Natural killer cell (primary cell): ENCODE results near the gene PREX1. TPM values are rescaled to one million over a fixed set of nuclear protein-coding genes. Genes with fewer than 3 reads are reported as not detected.
"Not testable (repeated sequence)": the region's sequence is repeated elsewhere in the genome, so short reads cannot be mapped to it uniquely, and the experiment has no call there.

Source experiments
- ATAC-seq, 3 donors: fragments of 150-1000 bp in 2 of 3; fragments of 200-7000 bp in 1 of 3; cut with Tn5 transposase; 1 replicate in 1 of 3; 2 replicates in 2 of 3; pipeline ENCODE4 v1.10.0; 2021; ENCODE audit warnings: mild to moderate bottlenecking in 2 of 3, moderate library complexity in 2 of 3
- DNase-seq, 2 donors: peaks; one replicate each; pipeline versions ENCODE4 v3.0.0 to v3.0.0-alpha.2; 2013 to 2021; ENCODE audit warnings: mixed read lengths in 1 of 2
- H3K27ac ChIP-seq: one replicate; pipeline ENCODE4 v1.5.1; 2013; ENCODE audit warnings: mild to moderate bottlenecking, low read length
- H3K27me3 ChIP-seq: one replicate; pipeline ENCODE4 v1.6.1; 2013; ENCODE audit warnings: low read length; ENCODE audit not compliant: control insufficient read depth, insufficient read depth
- H3K36me3 ChIP-seq: one replicate; pipeline ENCODE4 v1.6.1; 2013; ENCODE audit warnings: low read length; ENCODE audit not compliant: control insufficient read depth, insufficient read depth
- H3K4me1 ChIP-seq: one replicate; pipeline ENCODE4 v1.6.1; 2013; ENCODE audit warnings: low read length; ENCODE audit not compliant: control insufficient read depth, insufficient read depth
- H3K4me3 ChIP-seq: one replicate; pipeline ENCODE4 v1.5.1; 2013; ENCODE audit warnings: low read length
- H3K9me3 ChIP-seq: one replicate; pipeline ENCODE4 v1.6.1; 2013; ENCODE audit warnings: low read length; ENCODE audit not compliant: control insufficient read depth, insufficient read depth
- H3K27ac Mint-ChIP-seq, 2 donors: one replicate each; pipeline ENCODE4 v1.8.0; 2022; ENCODE audit warnings: mild to moderate bottlenecking in 2 of 2, mixed read lengths in 2 of 2, moderate library complexity in 1 of 2
- H3K27me3 Mint-ChIP-seq, 2 donors: one replicate each; pipeline ENCODE4 v1.8.0; 2022; ENCODE audit warnings: low read depth in 2 of 2, mixed read lengths in 2 of 2
- H3K36me3 Mint-ChIP-seq: one replicate; pipeline ENCODE4 v1.8.0; 2022; ENCODE audit warnings: mixed read lengths
- H3K4me1 Mint-ChIP-seq, 2 donors: one replicate each; pipeline ENCODE4 v1.8.0; 2022; ENCODE audit warnings: mixed read lengths in 2 of 2
- H3K4me3 Mint-ChIP-seq: one replicate; pipeline ENCODE4 v1.8.0; 2022; ENCODE audit warnings: mild to moderate bottlenecking, moderate library complexity, mixed read lengths
- H3K9me3 Mint-ChIP-seq, 2 donors: one replicate each; pipeline ENCODE4 v1.8.0; 2022; ENCODE audit warnings: mixed read lengths in 2 of 2
- WGBS: methylation state at CpG from one replicate; pipeline ENCODE4 v1.1.7; 2013; ENCODE audit warnings: missing lambda C conversion rate; ENCODE audit not compliant: insufficient coverage; 5-methylcytosine and 5-hydroxymethylcytosine counted together
- intact Hi-C: fragments of 100-400 bp; cut with micrococcal nuclease; formaldehyde crosslinking; loops from one replicate; pipeline ENCODE4 v1.14.2; 2022
- total RNA-seq, 4 donors: library from RNA; stranded (reverse); fragments of 120-200 nt in 1 of 4; gene quantifications; one replicate each; pipeline versions ENCODE4 v1.2.3 to v1.2.4, GENCODE V29; 2013 to 2022
- TF ChIP-seq, protein P1 (sequence below): fragments of 200-600 bp; IDR thresholded peaks from one replicate; pipeline ENCODE4 v1.8.0; 2022; ENCODE audit warnings: antibody characterized with exemption

Gene PREX1
- total RNA-seq, 3 donors from 2014 or later (not counting 1 experiment from before 2014, with no cell fraction given): 382 to 392 (median 389) TPM

DNA sequence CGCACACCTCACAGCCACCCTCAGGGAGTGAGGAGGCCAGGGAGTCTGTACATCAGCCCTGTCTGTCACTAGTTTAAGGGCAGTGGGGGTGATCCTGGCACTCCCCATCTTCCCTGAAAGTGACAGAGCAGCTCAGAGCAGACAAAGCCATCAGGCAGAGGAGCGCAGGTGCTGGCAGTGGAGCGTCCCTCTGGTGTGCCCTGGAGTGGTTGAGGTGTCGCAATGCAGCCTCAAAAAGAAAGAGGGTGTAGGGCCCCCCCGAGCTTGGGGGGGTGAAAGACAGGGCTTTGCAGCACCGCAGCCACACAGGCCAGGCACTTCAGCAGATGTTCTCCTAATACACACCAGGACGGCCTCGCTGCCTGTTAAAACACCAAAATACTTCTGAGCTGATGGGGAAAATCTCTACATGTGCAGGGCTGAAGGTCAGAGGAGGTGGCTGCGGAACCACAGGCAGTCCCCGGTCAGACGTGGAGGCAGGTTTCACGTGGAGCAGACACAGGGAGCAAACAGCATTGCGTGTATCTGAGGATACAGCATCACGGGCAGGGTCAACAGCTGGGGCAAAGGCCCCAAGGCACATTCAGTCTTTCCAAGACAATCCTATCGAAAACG is 69.5 kb downstream of the PREX1 start:
- H3K27ac Mint-ChIP-seq: no peak overlapping the region
- H3K27me3 ChIP-seq: no peaks in the 10 kb centered on the region
- no peaks in the 10 kb centered on the region for H3K9me3 ChIP-seq
- intact Hi-C loops: loop anchor here (1.0 kb wide), 1 partner anchor 39 kb away; no protein-coding TSS in a partner anchor
- H3K9me3 Mint-ChIP-seq: no peaks in the 10 kb centered on the region
- no peak overlapping the region for H3K4me3 ChIP-seq
- WGBS: 31% methylated on average over 16 of the region's 16 CpGs
- no peaks in the 10 kb centered on the region for H3K36me3 Mint-ChIP-seq
- peak overlapping the region; percentile 87 for H3K27ac ChIP-seq
- ATAC-seq (peak; percentile 54 to 78 (median 74)), DNase-seq (peak; percentile 75 to 80)
- H3K4me1 Mint-ChIP-seq: peaks cover 95 to 99% of the 10 kb centered on the region in 2 donors
- peaks cover 91% of the 10 kb centered on the region for H3K4me1 ChIP-seq
- H3K4me3 Mint-ChIP-seq: peak overlapping the region; percentile 86
- H3K36me3 ChIP-seq: peaks cover 16% of the 10 kb centered on the region
- H3K27me3 Mint-ChIP-seq: no peaks in the 10 kb centered on the region
- TF ChIP-seq, protein P1, sequence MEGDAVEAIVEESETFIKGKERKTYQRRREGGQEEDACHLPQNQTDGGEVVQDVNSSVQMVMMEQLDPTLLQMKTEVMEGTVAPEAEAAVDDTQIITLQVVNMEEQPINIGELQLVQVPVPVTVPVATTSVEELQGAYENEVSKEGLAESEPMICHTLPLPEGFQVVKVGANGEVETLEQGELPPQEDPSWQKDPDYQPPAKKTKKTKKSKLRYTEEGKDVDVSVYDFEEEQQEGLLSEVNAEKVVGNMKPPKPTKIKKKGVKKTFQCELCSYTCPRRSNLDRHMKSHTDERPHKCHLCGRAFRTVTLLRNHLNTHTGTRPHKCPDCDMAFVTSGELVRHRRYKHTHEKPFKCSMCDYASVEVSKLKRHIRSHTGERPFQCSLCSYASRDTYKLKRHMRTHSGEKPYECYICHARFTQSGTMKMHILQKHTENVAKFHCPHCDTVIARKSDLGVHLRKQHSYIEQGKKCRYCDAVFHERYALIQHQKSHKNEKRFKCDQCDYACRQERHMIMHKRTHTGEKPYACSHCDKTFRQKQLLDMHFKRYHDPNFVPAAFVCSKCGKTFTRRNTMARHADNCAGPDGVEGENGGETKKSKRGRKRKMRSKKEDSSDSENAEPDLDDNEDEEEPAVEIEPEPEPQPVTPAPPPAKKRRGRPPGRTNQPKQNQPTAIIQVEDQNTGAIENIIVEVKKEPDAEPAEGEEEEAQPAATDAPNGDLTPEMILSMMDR: no peak

DNA sequence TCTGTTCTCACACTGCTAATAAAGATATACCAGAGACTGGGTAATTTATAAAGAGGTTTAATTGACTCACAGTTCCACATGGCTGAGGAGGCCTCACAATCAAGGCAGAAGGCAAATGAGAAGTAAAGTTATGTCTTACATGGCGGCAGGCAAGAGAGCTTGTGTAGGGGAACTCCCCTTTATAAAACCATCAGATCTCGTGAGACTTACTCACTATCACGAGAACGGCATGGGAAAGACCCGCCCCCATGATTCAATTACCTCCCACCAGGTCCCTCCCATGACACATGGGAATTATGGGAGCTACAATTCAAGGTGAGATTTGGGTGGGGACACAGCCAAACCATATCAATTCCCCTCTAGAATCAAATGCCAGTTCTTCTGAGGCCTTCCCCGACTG is 71.0 kb downstream of the PREX1 start:
- H3K27ac Mint-ChIP-seq, H3K9me3 Mint-ChIP-seq, intact Hi-C loops, H3K4me3 ChIP-seq, ATAC-seq, H3K27me3 Mint-ChIP-seq, H3K27me3 ChIP-seq, H3K9me3 ChIP-seq, H3K36me3 Mint-ChIP-seq, DNase-seq, H3K27ac ChIP-seq: not testable (repeated sequence)
- peak overlapping the region; percentile 86 for H3K4me3 Mint-ChIP-seq
- Histone ChIP-seq H3K4me1 (peaks cover 91% of the 10 kb centered on the region), H3K36me3 (peaks cover 16% of the 10 kb centered on the region)
- WGBS: 92% methylated on average over 1 of the region's 6 CpGs
- H3K4me1 Mint-ChIP-seq: peaks cover 95 to 100% of the 10 kb centered on the region in 2 donors

DNA sequence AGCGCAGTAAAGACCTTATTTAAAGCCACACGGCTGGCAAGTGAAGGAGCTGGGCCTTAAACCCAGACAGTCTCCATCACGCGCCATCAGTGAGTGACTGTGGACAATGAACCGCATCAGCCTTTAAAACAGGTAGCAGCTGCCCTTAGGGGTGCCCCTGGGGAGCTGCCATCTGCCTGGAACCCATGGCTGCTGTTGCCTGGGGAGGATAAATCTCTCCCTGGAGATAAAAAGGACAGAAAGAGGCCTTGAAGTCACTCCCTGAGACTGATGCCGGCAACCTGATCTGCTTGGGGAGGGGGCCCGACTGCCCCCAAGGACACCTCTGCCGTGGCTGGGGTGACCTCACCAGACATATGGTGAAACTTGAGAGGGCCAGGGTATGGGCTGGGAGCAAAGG is 73.5 kb downstream of the PREX1 start:
- Histone ChIP-seq H3K9me3 (no peaks in the 10 kb centered on the region), H3K4me3 (no peak overlapping the region), H3K4me1 (peaks cover 91% of the 10 kb centered on the region), H3K27ac (no peak overlapping the region), H3K36me3 (peaks cover 16% of the 10 kb centered on the region), H3K27me3 (no peaks in the 10 kb centered on the region)
- Mint-ChIP-seq H3K27ac (peak overlapping the region in 1 of 2 donors; percentile 95), H3K9me3 (no peaks in the 10 kb centered on the region), H3K4me3 (no peak overlapping the region), H3K4me1 (peaks cover 95 to 100% of the 10 kb centered on the region in 2 donors), H3K36me3 (no peaks in the 10 kb centered on the region), H3K27me3 (no peaks in the 10 kb centered on the region)
- TF ChIP-seq, protein P1: no peak
- ATAC-seq (no peak), DNase-seq (no peak)
- intact Hi-C loops: no loop called here
- WGBS: 77% methylated on average over 8 of the region's 8 CpGs

DNA sequence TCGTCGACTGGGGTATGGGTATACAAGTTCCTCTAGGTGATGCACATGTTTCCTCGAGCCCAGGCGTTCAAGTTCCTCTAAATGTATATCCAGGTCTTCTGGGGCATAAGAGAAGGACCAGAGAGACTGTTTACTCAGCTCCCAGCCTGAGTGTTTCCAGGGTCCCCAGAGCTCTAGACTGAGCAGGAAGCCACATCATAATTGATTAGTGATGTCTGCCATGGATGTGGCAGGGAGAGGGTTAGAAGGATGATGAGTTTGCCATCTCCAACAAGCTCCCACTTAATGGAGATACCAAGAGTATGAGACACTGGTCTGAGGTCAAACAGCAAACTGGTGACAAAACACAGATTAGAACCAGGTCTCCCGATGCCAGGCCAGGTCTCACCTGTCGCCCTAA is 74.8 kb downstream of the PREX1 start:
- DNase-seq (no peak), ATAC-seq (no peak)
- H3K4me1 Mint-ChIP-seq: peaks cover 95 to 100% of the 10 kb centered on the region in 2 donors
- 71% methylated on average over 6 of the region's 6 CpGs for WGBS
- Histone ChIP-seq H3K27me3 (no peaks in the 10 kb centered on the region), H3K4me3 (no peak overlapping the region), H3K36me3 (peaks cover 16% of the 10 kb centered on the region), H3K4me1 (peaks cover 91% of the 10 kb centered on the region), H3K9me3 (no peaks in the 10 kb centered on the region), H3K27ac (peak overlapping the region; percentile 13)
- H3K4me3 Mint-ChIP-seq: peak overlapping the region; percentile 75
- H3K27ac Mint-ChIP-seq: peak overlapping the region in 1 of 2 donors; percentile 95
- no peaks in the 10 kb centered on the region for H3K36me3 Mint-ChIP-seq
- H3K27me3 Mint-ChIP-seq: no peaks in the 10 kb centered on the region
- H3K9me3 Mint-ChIP-seq: no peaks in the 10 kb centered on the region
- TF ChIP-seq, protein P1: no peak
- intact Hi-C loops: no loop called here
